A673 (cell line): ENCODE data around the gene LPIN2.

ENCODE experiments used
- EZH2 ChIP-seq: fragments of 200-600 bp; sonication (generic); IDR thresholded peaks from 2 replicates; pipeline ENCODE4 v1.6.1; 2017; ENCODE audit warnings: borderline replicate concordance, low read depth, mild to moderate bottlenecking, mixed read lengths, antibody characterized with exemption, low read length; ENCODE audit not compliant: poor library complexity, severe bottlenecking
- TF ChIP-seq, protein P1 (sequence below): fragments of 300-800, 200-600 bp; sonication (generic); conservative IDR thresholded peaks from 2 replicates; pipeline ENCODE4 v1.5.1; 2017; ENCODE audit warnings: low read depth, mild to moderate bottlenecking, antibody characterized with exemption, low read length, moderate library complexity, mixed read lengths

GRCh38 chr18:3029215-3029952, 16.4 kb upstream of the LPIN2 start:
- TF ChIP-seq EZH2 = no peak
- TF ChIP-seq, protein P1, sequence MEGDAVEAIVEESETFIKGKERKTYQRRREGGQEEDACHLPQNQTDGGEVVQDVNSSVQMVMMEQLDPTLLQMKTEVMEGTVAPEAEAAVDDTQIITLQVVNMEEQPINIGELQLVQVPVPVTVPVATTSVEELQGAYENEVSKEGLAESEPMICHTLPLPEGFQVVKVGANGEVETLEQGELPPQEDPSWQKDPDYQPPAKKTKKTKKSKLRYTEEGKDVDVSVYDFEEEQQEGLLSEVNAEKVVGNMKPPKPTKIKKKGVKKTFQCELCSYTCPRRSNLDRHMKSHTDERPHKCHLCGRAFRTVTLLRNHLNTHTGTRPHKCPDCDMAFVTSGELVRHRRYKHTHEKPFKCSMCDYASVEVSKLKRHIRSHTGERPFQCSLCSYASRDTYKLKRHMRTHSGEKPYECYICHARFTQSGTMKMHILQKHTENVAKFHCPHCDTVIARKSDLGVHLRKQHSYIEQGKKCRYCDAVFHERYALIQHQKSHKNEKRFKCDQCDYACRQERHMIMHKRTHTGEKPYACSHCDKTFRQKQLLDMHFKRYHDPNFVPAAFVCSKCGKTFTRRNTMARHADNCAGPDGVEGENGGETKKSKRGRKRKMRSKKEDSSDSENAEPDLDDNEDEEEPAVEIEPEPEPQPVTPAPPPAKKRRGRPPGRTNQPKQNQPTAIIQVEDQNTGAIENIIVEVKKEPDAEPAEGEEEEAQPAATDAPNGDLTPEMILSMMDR = no peak
